ENCODE results near the gene NCS1.
A peak's percentile ranks its signal among the peaks of the same experiment; 100 is the strongest.
"Not testable (repeated sequence)": the region's sequence is repeated elsewhere in the genome, so short reads cannot be mapped to it uniquely, and the experiment has no call there.

NCS1 gene

DNA sequence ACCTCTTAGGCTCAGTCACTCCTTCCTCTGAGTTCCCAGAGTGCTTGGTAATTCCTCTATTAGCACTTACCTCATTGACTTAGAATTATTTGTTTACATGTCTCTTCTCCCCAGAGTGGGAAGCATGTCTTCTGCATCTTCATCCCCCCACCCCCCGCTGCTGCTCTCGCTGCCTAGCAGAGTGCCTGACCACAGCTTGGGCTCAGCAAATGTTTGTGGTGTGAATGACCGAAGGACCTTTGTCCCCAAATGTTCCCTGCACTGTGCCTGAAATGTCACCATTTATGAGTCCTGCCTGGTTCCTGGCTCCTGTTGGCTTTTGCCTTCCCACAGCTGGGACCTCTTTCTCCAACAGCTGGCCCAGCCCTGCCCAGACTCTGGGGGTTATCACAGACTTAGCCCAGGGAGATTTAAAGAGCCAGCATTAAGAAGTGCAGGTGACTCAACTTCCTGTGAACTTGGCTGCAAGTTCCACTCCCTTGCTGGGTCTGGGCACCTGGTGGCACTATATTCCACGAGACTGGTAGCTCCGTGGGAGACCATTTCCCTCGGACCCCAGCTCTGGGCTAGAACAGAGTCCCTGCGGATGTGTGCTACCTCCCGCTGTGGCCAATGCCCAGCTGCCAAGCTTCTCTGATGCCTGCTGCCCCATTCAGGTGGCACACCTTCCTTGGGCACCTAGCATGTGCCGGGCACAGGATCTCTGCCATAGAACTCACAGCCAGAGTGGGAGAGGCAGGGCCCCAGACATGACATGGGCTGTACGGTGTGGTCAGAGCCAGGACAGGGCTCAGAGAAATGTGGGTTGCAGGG is 91.6 kb downstream of the NCS1 start:
- DNase-seq (ENCODE audit: low spot score), result no peak

DNA sequence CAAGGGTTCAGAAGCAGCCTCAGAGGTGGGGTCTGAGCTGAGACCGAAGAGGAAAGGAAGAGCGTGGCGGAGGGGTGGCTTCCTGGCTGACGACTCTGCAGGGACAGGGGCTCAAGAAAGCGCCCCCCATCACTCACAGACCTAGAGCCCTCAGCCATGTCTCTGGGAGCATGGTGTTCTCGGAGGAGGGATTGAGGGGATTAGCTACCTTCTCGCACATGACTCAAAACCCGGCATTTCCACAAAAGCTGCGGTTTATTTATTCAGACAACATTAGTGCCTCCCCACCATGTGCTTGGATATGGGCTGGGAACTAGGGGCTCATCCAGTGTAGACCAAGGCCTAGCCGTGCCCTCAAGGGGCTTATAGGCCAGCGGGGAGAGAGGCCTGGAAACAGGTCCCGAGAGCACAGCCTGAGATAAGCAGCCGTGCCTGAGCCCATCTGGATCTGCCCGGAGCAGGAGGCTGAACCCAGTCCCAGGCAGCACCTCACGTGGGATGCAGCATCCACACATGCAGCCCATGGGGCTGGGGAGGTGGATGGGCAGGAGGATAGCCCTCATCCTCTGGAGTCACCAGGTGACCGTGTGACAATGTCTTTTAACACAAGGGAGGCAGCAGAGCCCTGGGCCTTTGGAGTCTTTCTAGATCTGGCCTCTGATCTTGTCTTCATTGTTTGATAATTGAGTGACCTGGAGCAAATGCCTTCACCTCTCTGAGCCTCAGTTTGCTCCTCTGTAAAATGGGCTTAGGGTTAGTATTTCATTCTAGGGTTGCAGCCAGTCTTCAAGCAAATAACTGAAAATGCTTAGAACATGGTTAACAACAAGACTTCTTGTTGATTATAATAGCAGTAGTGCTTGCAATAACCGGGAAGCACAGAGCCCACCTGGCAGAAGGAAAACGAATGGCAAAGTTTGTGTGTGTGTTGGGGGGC is 92.5 kb downstream of the NCS1 start:
- DNase-seq (ENCODE audit: low spot score), result no peak

- no peak for DNase-seq (ENCODE audit: low spot score)
Observed at GRCh38 chr9:130265431-130266235, 93.4 kb downstream of the NCS1 start, which contains the start of gene HMCN2. HMCN2 (plus strand) TSS chr9:130265760; CDS start chr9:130265879, 119 bp downstream.

- no peak for DNase-seq (ENCODE audit: low spot score)
Observed at GRCh38 chr9:130266236-130267098, 94.3 kb downstream of the NCS1 start.

GRCh38 chr9:130267930-130268329 is 95.7 kb downstream of the NCS1 start:
- no peak for DNase-seq (ENCODE audit: low spot score)

DNA sequence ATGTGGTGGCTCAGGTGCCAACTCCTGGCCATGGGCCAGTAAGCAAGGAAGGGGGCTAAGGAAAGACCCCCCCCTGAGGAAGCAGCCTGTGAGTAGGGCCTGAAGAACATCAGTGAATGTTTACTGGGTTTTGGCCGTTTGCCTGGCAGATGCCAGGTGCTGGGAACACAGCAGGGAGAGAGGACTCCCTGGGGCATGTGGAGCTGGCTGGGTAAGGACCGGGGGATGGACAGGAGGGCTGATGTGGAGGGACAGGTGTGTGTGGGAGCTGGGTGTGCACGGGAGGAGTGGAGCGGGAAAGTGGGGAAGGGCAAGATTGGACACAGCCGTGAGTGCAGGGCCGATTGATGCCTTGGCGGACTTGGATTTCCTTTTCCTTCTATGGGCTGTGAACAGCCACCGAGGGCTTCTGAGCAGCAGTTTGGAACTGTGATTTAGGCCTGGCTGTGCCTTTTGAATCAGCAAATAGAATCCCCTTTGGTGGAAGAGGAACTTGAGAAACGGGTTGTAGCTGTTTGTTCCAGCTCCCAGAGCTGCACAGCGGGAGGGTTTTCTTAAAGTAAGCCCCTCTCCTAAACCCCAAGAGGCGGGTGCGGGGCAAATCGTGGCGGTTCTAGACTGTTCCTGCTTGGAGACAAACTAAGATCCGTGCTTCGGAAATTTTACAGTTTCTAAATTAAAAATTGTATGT is 96.5 kb downstream of the NCS1 start:
- peak; percentile 5 for DNase-seq (ENCODE audit: low spot score)

GRCh38 chr9:130271473-130271872 is 99.3 kb downstream of the NCS1 start:
- DNase-seq (ENCODE audit: low spot score), result no peak

DNA sequence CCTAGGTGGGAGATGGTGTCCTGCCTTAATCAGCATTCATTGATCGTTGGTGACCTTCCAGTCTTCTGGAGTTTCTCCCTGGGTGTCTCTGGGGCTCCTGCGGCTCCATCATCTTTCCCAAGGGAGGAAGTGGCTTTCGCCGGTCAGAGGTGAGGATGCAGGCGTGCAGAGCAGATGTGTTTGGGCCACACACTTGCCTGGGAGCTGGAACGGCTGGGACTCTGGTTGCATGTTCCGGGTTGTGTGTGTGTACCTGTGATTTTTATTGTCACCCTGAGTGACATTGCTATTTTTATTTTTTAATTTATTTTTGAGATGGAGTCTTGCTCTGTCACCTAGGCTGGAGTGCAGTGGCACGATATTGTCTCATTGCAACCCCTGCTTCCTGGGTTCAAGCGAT is 103.0 kb downstream of the NCS1 start:
- DNase-seq (ENCODE audit: low spot score), result no peak

DNA sequence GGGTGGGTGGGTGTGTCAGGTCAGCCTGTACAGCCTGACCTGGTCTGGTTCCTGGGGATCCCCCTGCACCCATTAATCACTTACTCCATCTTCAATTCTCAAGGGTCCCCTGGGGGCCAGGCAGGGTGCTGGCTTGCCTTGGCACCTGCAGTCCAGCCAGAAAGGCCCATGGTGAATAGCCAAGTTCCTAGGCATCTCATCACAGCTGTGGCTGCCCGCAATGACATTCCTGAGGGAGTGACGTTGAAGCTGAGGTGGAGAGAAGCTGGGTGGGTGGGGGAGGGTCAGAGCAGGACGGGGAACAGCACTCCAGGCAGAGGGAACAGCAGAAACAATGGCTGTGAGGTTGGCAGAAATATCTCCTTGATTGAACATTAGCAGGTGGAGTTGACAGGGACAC is 103.9 kb downstream of the NCS1 start:
- DNase-seq (ENCODE audit: low spot score), result no peak

GRCh38 chr9:130276955-130277354 is 104.8 kb downstream of the NCS1 start:
- DNase-seq (ENCODE audit: low spot score), result no peak

- not testable (repeated sequence) for DNase-seq (ENCODE audit: low spot score)
Observed at GRCh38 chr9:130277525-130277924, 105.3 kb downstream of the NCS1 start.

- DNase-seq (ENCODE audit: low spot score), result no peak
Observed at GRCh38 chr9:130283539-130284248, 111.5 kb downstream of the NCS1 start.

DNA sequence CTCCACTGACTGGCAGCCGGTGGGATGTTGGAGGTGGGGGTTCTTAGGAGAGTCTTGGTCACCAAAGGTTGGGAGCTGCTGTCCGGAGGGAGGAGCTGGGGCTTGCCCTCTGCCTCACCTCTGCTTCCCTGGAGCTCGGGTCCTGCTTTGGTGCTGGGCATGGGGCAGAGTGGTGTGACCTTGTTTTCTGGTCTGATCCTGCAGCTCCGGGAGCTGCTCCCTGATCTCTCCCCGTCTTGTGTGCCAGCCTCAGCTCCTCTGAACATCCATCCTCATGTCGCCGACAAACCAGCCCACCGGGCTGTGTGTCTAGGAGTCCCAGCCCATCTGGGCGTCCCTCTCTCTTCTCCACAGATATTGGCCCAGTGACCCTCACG is 112.0 kb downstream of the NCS1 start:
- no peak for DNase-seq (ENCODE audit: low spot score)

- no peak for DNase-seq (ENCODE audit: low spot score)
Observed at GRCh38 chr9:130284690-130285089, 112.5 kb downstream of the NCS1 start.

DNA sequence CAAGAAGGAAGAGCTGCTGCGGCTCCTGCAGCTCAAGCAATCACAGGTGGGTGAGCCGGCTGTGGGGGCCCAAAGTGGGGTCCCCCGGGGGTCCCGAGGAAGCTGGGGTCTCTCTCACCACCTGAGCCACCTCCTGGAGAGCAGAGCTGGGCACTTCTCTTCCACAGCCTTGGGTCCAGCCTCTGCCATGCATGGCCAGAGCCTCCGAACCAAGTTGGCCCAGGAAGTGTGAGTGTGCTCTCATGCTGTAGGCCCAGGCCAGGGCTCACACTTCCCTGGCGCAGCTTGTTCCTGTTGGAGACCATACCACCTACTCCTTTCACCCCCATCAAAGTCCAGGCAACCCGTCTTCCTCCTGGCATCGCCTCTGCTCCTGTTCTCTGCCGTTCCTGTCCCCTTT is 113.1 kb downstream of the NCS1 start:
- DNase-seq (ENCODE audit: low spot score), result no peak

DNA sequence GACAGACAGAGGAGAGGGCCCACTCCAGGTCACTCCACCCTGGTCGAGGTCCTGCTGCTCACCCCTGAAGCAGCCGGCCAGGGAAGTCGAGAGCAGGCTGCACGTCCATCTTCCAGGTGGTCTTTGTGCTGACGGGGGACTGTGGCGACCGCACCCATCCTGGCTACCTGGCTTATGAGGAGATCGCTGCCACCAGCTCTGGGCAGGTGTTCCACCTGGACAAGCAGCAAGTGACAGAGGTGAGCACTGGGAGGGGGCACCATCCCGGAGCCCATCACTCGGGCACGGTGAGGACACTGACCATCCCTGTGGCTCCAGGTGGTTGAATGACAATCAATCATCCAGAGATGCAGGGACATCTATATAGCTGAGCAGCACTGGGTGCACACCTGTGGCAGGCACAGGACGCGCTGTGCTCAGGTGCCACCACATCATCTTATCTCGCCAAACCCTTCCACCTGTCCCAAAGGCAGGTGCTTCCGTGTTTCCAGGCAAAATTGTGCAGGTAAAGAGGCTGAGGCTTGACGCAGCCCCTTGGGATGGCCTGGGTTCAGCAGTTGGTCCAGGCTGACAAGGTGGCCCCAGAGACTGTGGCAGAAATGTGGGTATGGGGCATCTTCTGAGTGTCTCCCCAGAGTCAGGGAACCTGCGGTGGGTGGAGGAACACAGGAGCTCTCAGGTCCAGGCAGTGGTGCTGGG is 114.0 kb downstream of the NCS1 start:
- DNase-seq (ENCODE audit: low spot score), result no peak
